Mononuclear cell (primary cell): ENCODE data around the gene MORF4L1. TPM values are rescaled to one million over a fixed set of nuclear protein-coding genes. Genes with fewer than 3 reads are reported as not detected.
"Not testable (repeated sequence)": the region's sequence is repeated elsewhere in the genome, so short reads cannot be mapped to it uniquely, and the experiment has no call there.

Experiments
- H3K27me3 ChIP-seq: 2 replicates; pipeline ENCODE4 v1.6.0; 2011; ENCODE audit warnings: low read length, control low read depth; ENCODE audit not compliant: insufficient read depth
- H3K4me1 ChIP-seq: 2 replicates; pipeline ENCODE4 v1.5.1; 2011; ENCODE audit warnings: mild to moderate bottlenecking, low read length, control low read depth; ENCODE audit not compliant: insufficient read depth
- H3K4me3 ChIP-seq: 2 replicates; pipeline ENCODE4 v1.5.1; 2011; ENCODE audit warnings: mild to moderate bottlenecking, low read length, moderate library complexity
- H3K9me3 ChIP-seq: 2 replicates; pipeline ENCODE4 v1.5.1; 2011; ENCODE audit warnings: low read depth, mild to moderate bottlenecking, control low read depth, low read length
- total RNA-seq: library from RNA; depleted of rRNA; stranded (reverse); fragments of >200 nt; gene quantifications from one replicate; pipeline ENCODE4 v1.2.3, GENCODE V29; 2012

MORF4L1 gene
- total RNA-seq, 1 donor, result 484 TPM

DNA sequence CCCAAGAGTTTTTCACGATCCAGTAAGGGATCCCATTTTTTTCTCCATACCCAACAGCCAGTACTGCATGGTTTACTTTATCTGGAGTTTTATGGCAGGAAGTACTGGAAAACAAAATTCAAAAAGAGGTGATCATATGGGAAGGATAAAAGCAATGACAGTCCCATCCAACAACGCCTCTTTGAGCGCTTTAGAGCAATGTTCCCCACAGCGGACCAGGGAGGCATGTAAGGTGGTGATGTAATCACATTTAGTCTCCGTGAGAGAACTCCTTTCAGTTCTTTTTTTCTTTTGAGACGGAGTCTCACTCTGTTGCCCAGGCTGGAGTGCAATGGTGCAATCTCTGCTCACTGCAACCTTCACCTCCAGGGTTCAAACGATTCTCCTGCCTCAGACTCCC, 50.3 kb downstream of the MORF4L1 start:
- Histone ChIP-seq H3K4me1 (peaks cover 31% of the 10 kb centered on the region), H3K27me3 (no peaks in the 10 kb centered on the region), H3K9me3 (no peaks in the 10 kb centered on the region), H3K4me3 (no peak overlapping the region)

DNA sequence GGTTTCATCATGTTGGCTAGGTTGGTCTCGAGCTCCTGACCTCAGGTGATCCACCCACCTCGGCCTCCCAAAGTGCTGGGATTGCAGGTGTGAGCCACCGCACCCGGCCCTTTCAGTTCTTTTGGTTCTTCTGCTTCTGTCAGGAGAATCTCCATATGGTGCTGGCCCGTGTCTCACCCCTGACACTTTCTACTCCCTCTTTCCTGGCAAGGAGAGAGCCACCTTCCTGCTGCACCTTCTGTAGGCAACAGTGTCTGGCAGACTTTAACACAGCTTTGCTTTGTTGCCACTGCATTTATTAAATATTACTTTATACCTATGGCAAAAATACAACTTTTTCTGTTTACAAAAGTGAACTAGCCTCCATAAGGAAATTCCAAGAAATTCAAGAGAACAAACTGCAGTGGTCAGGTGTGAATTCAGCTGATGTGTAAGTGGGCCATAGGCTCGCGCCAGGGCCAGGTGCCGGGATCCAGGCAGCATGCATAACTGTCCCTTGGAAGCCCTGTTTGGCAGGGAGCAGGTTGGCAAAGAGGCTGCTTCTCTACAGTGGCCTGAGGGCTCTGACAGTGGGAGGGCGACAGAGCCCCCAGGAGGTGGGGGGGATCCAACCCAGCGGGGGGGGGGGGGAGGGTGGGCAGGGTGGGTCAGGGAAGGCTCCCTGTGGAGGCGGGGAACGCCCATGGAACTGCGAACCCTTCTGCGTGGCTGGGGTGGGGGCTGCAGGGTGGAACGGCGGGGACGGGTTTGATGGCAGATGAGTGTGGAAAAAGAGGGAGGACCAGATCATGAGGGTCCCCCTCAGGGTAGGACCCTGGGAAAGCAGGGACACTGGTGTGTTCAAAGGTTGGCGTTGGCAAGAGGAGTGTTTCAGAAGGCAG, 51.0 kb downstream of the MORF4L1 start:
- no peaks in the 10 kb centered on the region for H3K9me3 ChIP-seq
- H3K4me1 ChIP-seq, result peaks cover 33% of the 10 kb centered on the region
- no peaks in the 10 kb centered on the region for H3K27me3 ChIP-seq
- H3K4me3 ChIP-seq, result no peak overlapping the region

- peaks cover 33% of the 10 kb centered on the region for H3K4me1 ChIP-seq
- H3K27me3 ChIP-seq, result no peaks in the 10 kb centered on the region
- no peak overlapping the region for H3K4me3 ChIP-seq
- H3K9me3 ChIP-seq, result no peaks in the 10 kb centered on the region
These were observed 52.5 kb downstream of the MORF4L1 start for GRCh38 chr15:78925076-78925624.

DNA sequence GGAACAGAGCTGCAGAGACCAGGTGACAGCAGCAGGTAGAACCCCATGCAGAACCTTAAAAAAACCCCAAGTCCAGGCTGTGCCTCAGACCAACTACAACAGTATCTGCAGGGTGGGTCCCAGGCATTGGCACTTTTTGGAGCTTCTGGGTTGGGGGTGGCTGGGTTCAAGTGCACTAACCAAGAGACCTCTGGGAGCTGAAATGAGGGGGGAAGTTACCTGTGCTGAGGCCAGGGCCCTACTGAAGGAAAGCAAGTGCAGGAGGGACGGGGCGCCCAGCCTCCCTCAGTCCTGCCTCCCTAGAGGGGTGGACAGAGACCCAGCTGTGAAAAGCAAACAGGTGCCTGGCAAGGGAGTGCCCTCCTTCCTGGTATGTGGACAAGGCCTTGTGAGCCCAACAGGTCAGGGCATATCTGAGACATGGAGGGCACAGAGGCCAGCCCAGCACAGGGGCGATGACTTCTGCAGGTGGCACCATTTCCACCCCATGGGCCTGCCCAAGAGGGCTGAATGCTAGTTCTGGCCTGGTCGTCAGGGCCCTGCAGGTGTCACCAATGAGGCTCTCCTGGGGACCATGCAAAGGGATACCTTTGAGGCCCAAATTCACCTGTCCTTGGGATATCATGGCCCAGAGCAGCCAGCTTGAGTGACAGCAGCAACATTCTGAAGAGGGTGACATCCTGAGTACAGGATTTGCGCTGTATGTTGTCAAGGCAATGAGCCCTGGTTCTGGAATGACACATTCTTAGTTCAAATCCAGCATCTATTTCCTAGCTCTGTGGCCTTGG, 53.5 kb downstream of the MORF4L1 start:
- Histone ChIP-seq H3K27me3 (no peaks in the 10 kb centered on the region), H3K4me1 (peaks cover 33% of the 10 kb centered on the region), H3K4me3 (no peak overlapping the region), H3K9me3 (no peaks in the 10 kb centered on the region)

- Histone ChIP-seq H3K9me3 (no peaks in the 10 kb centered on the region), H3K4me3 (no peak overlapping the region), H3K27me3 (no peaks in the 10 kb centered on the region), H3K4me1 (peaks cover 33% of the 10 kb centered on the region)
These were observed 54.5 kb downstream of the MORF4L1 start for GRCh38 chr15:78927077-78927790.

- H3K4me3 ChIP-seq, H3K27me3 ChIP-seq, H3K9me3 ChIP-seq: not testable (repeated sequence)
- peaks cover 26% of the 10 kb centered on the region for H3K4me1 ChIP-seq
These were observed 55.5 kb downstream of the MORF4L1 start for GRCh38 chr15:78928176-78928575.

- Histone ChIP-seq H3K4me1 (peaks cover 21% of the 10 kb centered on the region), H3K4me3 (no peak overlapping the region), H3K27me3 (no peaks in the 10 kb centered on the region), H3K9me3 (no peaks in the 10 kb centered on the region)
These were observed 56.0 kb downstream of the MORF4L1 start for GRCh38 chr15:78928616-78929093.

DNA sequence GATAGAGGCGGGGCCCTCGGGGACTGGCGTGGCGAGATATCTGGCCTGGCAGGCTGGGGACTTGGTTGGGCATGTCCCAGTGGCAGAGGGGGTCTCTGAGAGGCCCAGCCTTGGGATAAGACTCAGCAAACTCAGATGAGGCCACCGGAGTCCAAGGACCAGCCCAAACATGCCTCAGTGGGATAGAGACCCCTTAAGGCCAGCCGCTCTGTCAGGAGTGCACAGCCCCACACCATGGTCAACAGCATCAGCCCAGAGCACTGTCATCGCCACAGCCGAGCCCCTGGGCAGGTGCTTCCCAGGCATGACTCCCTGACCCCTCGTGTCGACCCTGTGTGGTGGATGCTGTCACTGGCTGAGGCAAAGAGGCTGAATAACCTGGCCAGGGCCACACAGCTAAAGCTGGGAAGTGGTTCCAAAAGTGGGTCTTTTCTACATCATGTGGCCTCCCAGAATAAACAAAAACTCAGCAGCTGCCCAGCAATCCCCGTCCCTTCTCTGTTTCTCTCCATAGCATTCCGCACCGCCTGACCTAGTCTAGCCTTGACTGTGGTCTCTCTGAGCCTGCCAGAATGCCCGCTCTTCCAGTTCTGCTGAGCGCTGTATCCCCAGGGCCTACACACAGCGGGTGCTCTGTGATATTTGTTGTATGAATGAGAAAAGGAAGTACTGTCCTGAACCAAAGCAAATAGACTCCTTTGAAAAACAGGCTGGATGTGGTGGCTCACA, 57.0 kb downstream of the MORF4L1 start:
- H3K9me3 ChIP-seq, result no peaks in the 10 kb centered on the region
- H3K4me1 ChIP-seq, result peaks cover 21% of the 10 kb centered on the region
- no peak overlapping the region for H3K4me3 ChIP-seq
- no peaks in the 10 kb centered on the region for H3K27me3 ChIP-seq

DNA sequence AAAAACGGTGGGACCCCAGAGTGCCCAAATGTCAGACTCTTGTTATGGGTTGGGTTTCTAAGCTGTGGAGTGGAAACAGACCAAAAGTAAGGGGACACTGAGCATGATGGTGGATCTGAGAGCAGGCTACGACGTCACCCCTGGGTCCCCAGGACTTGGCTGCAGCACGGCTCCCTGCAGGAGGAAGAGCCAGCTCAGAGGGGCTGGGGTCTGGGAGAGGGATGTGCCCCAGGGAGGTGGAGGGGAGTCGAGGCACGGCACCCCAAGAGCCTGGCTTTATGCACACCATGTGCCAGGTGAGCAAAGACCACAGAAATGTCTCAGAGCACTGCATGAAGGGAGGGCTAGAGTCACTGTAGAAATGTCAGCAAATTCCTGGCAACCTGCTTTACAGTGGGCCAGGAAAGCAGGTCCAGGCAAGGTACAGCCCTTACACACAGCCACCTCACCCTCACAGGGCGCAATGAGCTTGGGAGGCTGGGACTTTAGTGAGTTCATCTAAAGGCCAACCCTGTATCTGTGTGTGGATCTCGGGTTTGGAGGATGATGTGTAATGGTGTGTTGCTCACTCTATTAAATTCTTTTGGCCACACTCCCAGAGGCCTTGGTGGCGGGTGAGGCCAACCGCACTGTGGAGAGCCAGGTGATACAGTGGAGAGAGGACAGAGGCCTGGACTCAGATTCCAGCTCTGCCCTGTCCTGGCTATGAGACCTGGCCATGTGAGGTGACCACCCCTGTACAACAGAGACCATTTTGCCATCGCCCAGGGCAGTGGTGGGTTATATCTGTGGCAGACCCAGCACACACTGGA, 58.1 kb downstream of the MORF4L1 start:
- Histone ChIP-seq H3K4me3 (no peak overlapping the region), H3K9me3 (no peaks in the 10 kb centered on the region), H3K27me3 (no peaks in the 10 kb centered on the region), H3K4me1 (peaks cover 31% of the 10 kb centered on the region)

DNA sequence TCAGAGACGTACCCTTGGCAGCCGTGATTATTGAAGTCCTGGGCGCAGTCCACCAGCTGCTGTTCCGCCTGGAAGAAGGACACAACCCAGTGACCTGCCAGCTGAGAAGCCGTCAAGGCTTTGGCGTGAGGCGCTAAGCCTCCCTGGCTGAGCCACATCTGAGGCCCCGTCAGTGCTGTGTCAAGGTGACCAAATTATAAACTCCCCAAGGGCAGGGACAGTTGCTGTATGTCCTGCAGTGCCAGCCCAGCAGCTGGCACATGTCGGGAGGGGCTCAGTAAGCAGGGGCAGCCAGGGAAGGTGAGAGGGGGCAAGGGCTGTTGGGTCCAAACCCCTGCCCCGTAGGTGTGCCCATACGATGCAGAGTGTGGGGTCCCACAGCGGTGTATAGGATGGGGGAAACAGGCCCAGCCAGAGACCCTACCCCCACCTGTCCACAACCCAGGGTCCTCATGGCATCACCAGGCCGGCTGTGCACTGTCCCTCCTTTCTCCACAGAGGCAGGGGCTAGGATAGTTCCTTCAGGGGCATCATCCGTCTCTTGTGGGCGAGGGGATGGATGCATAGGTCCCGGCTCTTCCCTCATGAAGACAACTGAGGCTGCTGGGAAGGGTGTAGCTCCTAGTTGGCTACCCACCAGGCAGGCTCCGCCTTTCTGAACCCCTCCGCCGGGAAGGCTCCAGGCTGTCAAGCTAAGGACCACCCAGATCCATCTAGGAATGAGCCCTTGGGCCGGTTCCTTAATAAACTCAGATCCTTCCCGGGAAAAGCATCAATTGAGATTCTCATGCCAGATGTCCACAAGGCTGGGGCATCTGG, 59.0 kb downstream of the MORF4L1 start:
- no peaks in the 10 kb centered on the region for H3K27me3 ChIP-seq
- H3K4me3 ChIP-seq, result no peak overlapping the region
- no peaks in the 10 kb centered on the region for H3K9me3 ChIP-seq
- peaks cover 35% of the 10 kb centered on the region for H3K4me1 ChIP-seq

DNA sequence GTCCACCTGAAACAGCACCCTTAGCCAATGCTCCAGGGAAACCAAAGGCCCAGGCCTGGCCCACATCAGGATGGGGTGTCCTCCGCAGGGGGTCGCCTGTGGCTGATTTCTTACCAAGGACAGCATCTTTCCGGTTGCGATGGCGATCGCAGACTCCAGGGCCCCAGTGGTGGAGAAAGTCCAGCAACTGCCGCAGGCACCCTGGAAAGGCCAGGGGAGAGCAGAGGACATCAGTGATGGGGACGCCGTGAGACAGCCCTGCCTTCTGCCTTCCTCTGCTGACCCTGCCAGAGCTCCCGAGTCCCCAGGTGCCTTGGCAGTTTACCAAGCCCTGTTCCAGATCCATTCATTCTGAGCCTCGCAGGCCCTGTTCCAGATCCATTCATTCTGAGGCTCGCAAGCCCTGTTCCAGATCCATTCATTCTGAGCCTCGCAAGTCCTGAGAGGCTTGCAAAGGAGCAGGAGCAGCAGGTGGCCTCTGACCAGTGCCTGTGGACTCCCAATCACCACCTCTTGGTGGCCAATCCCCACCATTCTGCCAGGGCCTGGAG, 59.6 kb downstream of the MORF4L1 start:
- Histone ChIP-seq H3K9me3 (no peaks in the 10 kb centered on the region), H3K27me3 (no peaks in the 10 kb centered on the region), H3K4me3 (no peak overlapping the region), H3K4me1 (peaks cover 36% of the 10 kb centered on the region)

GRCh38 chr15:78933187-78933822, 60.6 kb downstream of the MORF4L1 start:
- Histone ChIP-seq H3K9me3 (no peaks in the 10 kb centered on the region), H3K4me3 (no peak overlapping the region), H3K27me3 (no peaks in the 10 kb centered on the region), H3K4me1 (peaks cover 37% of the 10 kb centered on the region)
